Spleen (tissue), 11 donors: Measurements from ENCODE around the gene PSENEN. TPM values are rescaled to one million over a fixed set of nuclear protein-coding genes. Genes with fewer than 3 reads are reported as not detected.
"Not testable (repeated sequence)": the region's sequence is repeated elsewhere in the genome, so short reads cannot be mapped to it uniquely, and the experiment has no call there.

Source experiments
- DNase-seq: peaks from one replicate; pipeline ENCODE4 v3.0.0-alpha.2; 2020
- H3K27ac ChIP-seq, 8 donors: fragments of 200-600 bp; sonication (generic) in 7 of 8; 1 replicate in 4 of 8; 2 replicates in 4 of 8; pipeline versions ENCODE4 v1.5.0 to v1.8.0; 2016 to 2021; ENCODE audit warnings: inconsistent platforms in 4 of 8, mild to moderate bottlenecking in 4 of 8, moderate library complexity in 1 of 8
- H3K27me3 ChIP-seq, 7 donors: fragments of 200-600 bp; sonication (generic) in 6 of 7; replicated peaks in 1 of 7; 1 replicate in 4 of 7; 2 replicates in 3 of 7; pipeline versions ENCODE4 v1.5.0 to v1.8.0; 2016 to 2021; ENCODE audit warnings: inconsistent platforms in 3 of 7, mild to moderate bottlenecking in 1 of 7
- H3K36me3 ChIP-seq, 6 donors: fragments of 200-600 bp; sonication (generic) in 5 of 6; 1 replicate in 4 of 6; 2 replicates in 2 of 6; pipeline versions ENCODE4 v1.5.0 to v1.8.0; 2016 to 2021; ENCODE audit warnings: inconsistent platforms in 2 of 6
- H3K4me1 ChIP-seq, 6 donors: fragments of 200-600 bp; sonication (generic) in 5 of 6; 1 replicate in 3 of 6; 2 replicates in 3 of 6; pipeline versions ENCODE4 v1.5.0 to v1.8.0; 2016 to 2021; ENCODE audit warnings: inconsistent platforms in 3 of 6
- H3K4me3 ChIP-seq, 8 donors: fragments of 200-600 bp; sonication (generic) in 7 of 8; 1 replicate in 4 of 8; 2 replicates in 4 of 8; pipeline versions ENCODE4 v1.5.0 to v1.8.0; 2016 to 2021; ENCODE audit warnings: inconsistent platforms in 4 of 8, mild to moderate bottlenecking in 4 of 8, moderate library complexity in 2 of 8
- H3K9me3 ChIP-seq, 8 donors: fragments of 200-600 bp; sonication (generic) in 7 of 8; 1 replicate in 4 of 8; 2 replicates in 4 of 8; pipeline versions ENCODE4 v1.5.0 to v1.8.0; 2016 to 2021; ENCODE audit warnings: inconsistent platforms in 4 of 8
- CTCF ChIP-seq, 11 experiments: fragments of 200-600 bp in 7 of 11; fragments of 450-650 bp in 4 of 11; sonication (generic) in 4 of 11; IDR thresholded peaks in 8 of 11; conservative IDR thresholded peaks in 3 of 11; 1 replicate in 7 of 11; 2 replicates in 4 of 11; pipeline versions ENCODE4 v1.4.0 to v1.8.0; 2016 to 2021; ENCODE audit warnings: antibody characterized with exemption in 11 of 11, inconsistent platforms in 4 of 11, mild to moderate bottlenecking in 1 of 11
- POLR2A ChIP-seq, 3 donors: fragments of 450-650 bp; IDR thresholded peaks; one replicate each; pipeline ENCODE4 v1.5.1; 2017; ENCODE audit warnings: antibody characterized with exemption in 3 of 3, mild to moderate bottlenecking in 1 of 3
- POLR2AphosphoS5 ChIP-seq, 3 donors: sonication (generic); formaldehyde crosslinking; IDR thresholded peaks; one replicate each; pipeline ENCODE4 v1.5.1; 2017; ENCODE audit warnings: antibody characterized with exemption in 3 of 3
- WGBS, 5 donors: extraction: QIAGEN DNeasy Blood & Tissue Kit in 3 of 5; methylation state at CpG; one replicate each; pipeline versions ENCODE4 v1.1.5 to v1.1.7; 2013 to 2018; 5-methylcytosine and 5-hydroxymethylcytosine counted together
- intact Hi-C: fragments of 100-400 bp; cut with DNase I; formaldehyde crosslinking; loops from one replicate; pipeline ENCODE4 v1.15.0; 2023; ENCODE audit warnings: low total_unique reads
- polyA plus RNA-seq, 3 donors: library from polyadenylated mRNA; stranded (reverse); fragments of 200-250 nt; gene quantifications; one replicate each; pipeline ENCODE4 v1.2.1, GENCODE V29; 2013
- total RNA-seq, 7 donors: library from RNA; depleted of rRNA in 3 of 7; stranded (reverse); fragments of >200 nt in 3 of 7; fragmentation: NEBNext Ultra II Directional in 4 of 7; extraction: Animal tissue kit (Norgen Biotek cat#: 25700) in 4 of 7; gene quantifications; one replicate each; pipeline versions ENCODE4 v1.1.0 to v1.2.1, GENCODE V29; 2016 to 2021
- donor health status: healthy with polysubstance abuse.
- donor health status: DM: no; HTN: no; CAD: no; lungs with moderate emphysema.
- donor health status: DM: no; HTN: no; CAD: no.
- donor health status: Bipolar disorder and iron deficiency.
- donor health status: healthy.
- donor health status: DM: no; HTN: no; CAD: no.
- donor health status: DM: yes; HTN: yes; CAD: no.

PSENEN gene
- total and polyA plus RNA-seq, 10 donors = 37.5 to 71.3 (median 51.0) TPM

DNA sequence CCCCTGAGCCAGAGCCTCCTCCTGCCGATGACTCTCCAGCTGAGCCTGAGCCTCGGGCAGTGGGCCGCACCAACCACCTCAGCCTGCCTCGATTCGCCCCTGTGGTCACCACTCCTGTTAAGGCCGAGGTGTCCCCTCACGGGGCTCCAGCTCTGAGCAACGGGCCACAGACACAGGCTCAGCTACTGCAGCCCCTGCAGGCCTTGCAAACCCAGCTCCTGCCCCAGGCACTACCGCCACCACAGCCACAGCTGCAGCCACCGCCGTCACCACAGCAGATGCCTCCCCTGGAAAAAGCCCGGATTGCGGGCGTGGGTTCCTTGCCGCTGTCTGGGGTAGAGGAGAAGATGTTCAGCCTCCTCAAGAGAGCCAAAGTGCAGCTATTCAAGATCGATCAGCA is 24.1 kb upstream of the PSENEN start:
- Histone ChIP-seq H3K4me1 (peaks cover 14 to 58% (median 24%) of the 10 kb centered on the region in 6 donors), H3K4me3 (no peak overlapping the region), H3K9me3 (no peaks in the 10 kb centered on the region), H3K27me3 (no peaks in the 10 kb centered on the region), H3K36me3 (peaks cover 0 to 71% (median 64%) of the 10 kb centered on the region in 6 donors), H3K27ac (no peak overlapping the region)
- TF ChIP-seq CTCF (IDR thresholded peaks at IDR 0.05 in 8 of 11, conservative IDR thresholded peaks at IDR 0.05 in 3 of 11) (no peak), POLR2A (IDR thresholded peaks at IDR 0.05) (no peak), POLR2AphosphoS5 (IDR thresholded peaks at IDR 0.05) (peak in 1 of 3 donors; percentile 56)
- 93 to 97% (median 95%) methylated on average over 14 to 16 of the region's 16 CpGs for WGBS, 5 donors
- intact Hi-C loops = no loop called here
- DNase-seq = no peak

- Histone ChIP-seq H3K4me3 (no peak overlapping the region), H3K36me3 (peaks cover 0 to 82% (median 75%) of the 10 kb centered on the region in 6 donors), H3K4me1 (peaks cover 11 to 50% (median 22%) of the 10 kb centered on the region in 6 donors), H3K9me3 (no peaks in the 10 kb centered on the region), H3K27ac (no peak overlapping the region), H3K27me3 (no peaks in the 10 kb centered on the region)
- WGBS, 5 donors = 91 to 97% (median 95%) methylated on average over 11 to 14 of the region's 14 CpGs
- DNase-seq = no peak
- TF ChIP-seq POLR2AphosphoS5 (IDR thresholded peaks at IDR 0.05) (peak in 1 of 3 donors; percentile 25), POLR2A (IDR thresholded peaks at IDR 0.05) (no peak), CTCF (IDR thresholded peaks at IDR 0.05 in 8 of 11, conservative IDR thresholded peaks at IDR 0.05 in 3 of 11) (no peak)
- intact Hi-C loops = no loop called here
Observed at GRCh38 chr19:35722461-35722860, 23.0 kb upstream of the PSENEN start.

- H3K4me1 ChIP-seq = peaks cover 11 to 50% (median 22%) of the 10 kb centered on the region in 6 donors
- H3K36me3 ChIP-seq = peaks cover 0 to 86% (median 79%) of the 10 kb centered on the region in 6 donors
- TF ChIP-seq POLR2A (IDR thresholded peaks at IDR 0.05) (no peak), POLR2AphosphoS5 (IDR thresholded peaks at IDR 0.05) (peak in 1 of 3 donors; percentile 54)
- intact Hi-C loops = no loop called here
- WGBS, 5 donors = 93 to 99% (median 96%) methylated on average over 14 to 16 of the region's 16 CpGs
- no peaks in the 10 kb centered on the region for H3K27me3 ChIP-seq
- H3K27ac ChIP-seq = no peak overlapping the region
- DNase-seq = no peak
- no peak overlapping the region for H3K4me3 ChIP-seq
- no peaks in the 10 kb centered on the region for H3K9me3 ChIP-seq
Observed at GRCh38 chr19:35722897-35723296, 22.6 kb upstream of the PSENEN start.

- intact Hi-C loops = no loop called here
- Histone ChIP-seq H3K4me1 (peaks cover 11 to 46% (median 18%) of the 10 kb centered on the region in 6 donors), H3K27me3 (no peaks in the 10 kb centered on the region), H3K27ac (no peak overlapping the region), H3K36me3 (peaks cover 0 to 94% (median 87%) of the 10 kb centered on the region in 6 donors), H3K4me3 (no peak overlapping the region), H3K9me3 (no peaks in the 10 kb centered on the region)
- no peak for DNase-seq
- TF ChIP-seq POLR2AphosphoS5 (IDR thresholded peaks at IDR 0.05) = no peak
- WGBS, 5 donors = 94 to 97% (median 96%) methylated on average over 22 to 24 of the region's 24 CpGs
Observed at GRCh38 chr19:35723671-35724070, 21.8 kb upstream of the PSENEN start.

- 95 to 100% (median 96%) methylated on average over 7 of the region's 7 CpGs for WGBS, 5 donors
- DNase-seq, intact Hi-C loops, H3K9me3 ChIP-seq, H3K4me3 ChIP-seq, H3K27ac ChIP-seq, H3K27me3 ChIP-seq: not testable (repeated sequence)
- peaks cover 6 to 41% (median 14%) of the 10 kb centered on the region in 6 donors for H3K4me1 ChIP-seq
- H3K36me3 ChIP-seq = peaks cover 0 to 98% (median 91%) of the 10 kb centered on the region in 6 donors
Observed at GRCh38 chr19:35724132-35724531, 21.3 kb upstream of the PSENEN start.
